AG04450 (cell line): ENCODE data around the gene COL13A1. TPM values are rescaled to one million over a fixed set of nuclear protein-coding genes. Genes with fewer than 3 reads are reported as not detected.

Experiments
- CTCF ChIA-PET: fragments of 300-600, 350-600 bp; formaldehyde crosslinking; extraction: SDS; loops from one replicate; lab custom pipeline; 2022; ENCODE audit warnings: antibody characterized with exemption, inconsistent platforms; lab: Charles Lee
- POLR2A ChIA-PET: fragments of 350-600 bp; formaldehyde crosslinking; extraction: SDS; loops from one replicate; lab custom pipeline; 2021; ENCODE audit warnings: antibody characterized with exemption, inconsistent platforms; lab: Yijun Ruan, JAX
- DNase-seq: peaks from one replicate; pipeline ENCODE4 v3.0.0-alpha.2; 2011; ENCODE audit warnings: low read depth, low spot score
- H3K27ac ChIP-seq: one replicate; pipeline ENCODE4 v1.5.1; 2012; ENCODE audit warnings: low read depth, low read length, control low read depth
- H3K27me3 ChIP-seq: one replicate; pipeline ENCODE4 v1.6.0; 2012; ENCODE audit warnings: low read length; ENCODE audit not compliant: control insufficient read depth, insufficient read depth
- H3K4me3 ChIP-seq: 2 replicates; pipeline ENCODE4 v1.5.1; 2011; ENCODE audit warnings: mild to moderate bottlenecking, low read depth, low read length, control low read depth
- H3K9me3 ChIP-seq: 2 replicates; pipeline ENCODE4 v1.5.1; 2012; ENCODE audit warnings: low read length; ENCODE audit not compliant: control insufficient read depth, insufficient read depth
- polyA plus RNA-seq: library from polyadenylated mRNA; depleted of rRNA; stranded (reverse); fragments of >200 nt; gene quantifications from 2 replicates; pipeline ENCODE4 v1.2.3, GENCODE V29; 2011
- TF ChIP-seq, protein P1 (sequence below): IDR thresholded peaks from 2 replicates; pipeline ENCODE4 v1.5.1; 2011; ENCODE audit warnings: low read depth, low read length, control low read depth, inconsistent platforms

The COL13A1 gene
- polyA plus RNA-seq, 1 experiment, result 13.1 TPM

DNA sequence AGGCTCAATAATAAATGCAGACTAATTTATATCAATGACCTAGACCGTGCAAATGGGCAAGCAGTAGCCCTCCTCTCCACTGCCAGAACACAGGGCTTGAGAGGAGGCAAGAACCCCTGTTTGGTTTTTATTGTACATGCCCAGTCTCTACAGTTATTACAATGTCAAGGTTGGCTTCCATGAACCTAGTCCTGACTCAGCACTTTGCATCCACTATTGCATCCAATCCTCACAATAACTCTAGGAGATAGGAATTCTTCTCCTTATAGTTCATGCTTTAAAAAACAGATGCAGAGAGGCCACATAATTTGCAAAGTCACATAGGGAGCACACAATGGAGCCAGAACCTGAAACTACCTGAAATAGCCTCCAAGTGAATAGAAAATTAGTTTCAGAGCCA is 7.0 kb upstream of the COL13A1 start:
- peaks cover 12% of the 10 kb centered on the region; the same call in 1 of the 2 replicates for H3K9me3 ChIP-seq
- ChIA-PET POLR2A (no interaction called here), CTCF (no interaction called here)
- TF ChIP-seq, protein P1, sequence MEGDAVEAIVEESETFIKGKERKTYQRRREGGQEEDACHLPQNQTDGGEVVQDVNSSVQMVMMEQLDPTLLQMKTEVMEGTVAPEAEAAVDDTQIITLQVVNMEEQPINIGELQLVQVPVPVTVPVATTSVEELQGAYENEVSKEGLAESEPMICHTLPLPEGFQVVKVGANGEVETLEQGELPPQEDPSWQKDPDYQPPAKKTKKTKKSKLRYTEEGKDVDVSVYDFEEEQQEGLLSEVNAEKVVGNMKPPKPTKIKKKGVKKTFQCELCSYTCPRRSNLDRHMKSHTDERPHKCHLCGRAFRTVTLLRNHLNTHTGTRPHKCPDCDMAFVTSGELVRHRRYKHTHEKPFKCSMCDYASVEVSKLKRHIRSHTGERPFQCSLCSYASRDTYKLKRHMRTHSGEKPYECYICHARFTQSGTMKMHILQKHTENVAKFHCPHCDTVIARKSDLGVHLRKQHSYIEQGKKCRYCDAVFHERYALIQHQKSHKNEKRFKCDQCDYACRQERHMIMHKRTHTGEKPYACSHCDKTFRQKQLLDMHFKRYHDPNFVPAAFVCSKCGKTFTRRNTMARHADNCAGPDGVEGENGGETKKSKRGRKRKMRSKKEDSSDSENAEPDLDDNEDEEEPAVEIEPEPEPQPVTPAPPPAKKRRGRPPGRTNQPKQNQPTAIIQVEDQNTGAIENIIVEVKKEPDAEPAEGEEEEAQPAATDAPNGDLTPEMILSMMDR, result no peak
- no peak for DNase-seq
- H3K27ac ChIP-seq, result no peak overlapping the region
- peaks cover 24% of the 10 kb centered on the region for H3K27me3 ChIP-seq
- H3K4me3 ChIP-seq, result no peak overlapping the region

DNA sequence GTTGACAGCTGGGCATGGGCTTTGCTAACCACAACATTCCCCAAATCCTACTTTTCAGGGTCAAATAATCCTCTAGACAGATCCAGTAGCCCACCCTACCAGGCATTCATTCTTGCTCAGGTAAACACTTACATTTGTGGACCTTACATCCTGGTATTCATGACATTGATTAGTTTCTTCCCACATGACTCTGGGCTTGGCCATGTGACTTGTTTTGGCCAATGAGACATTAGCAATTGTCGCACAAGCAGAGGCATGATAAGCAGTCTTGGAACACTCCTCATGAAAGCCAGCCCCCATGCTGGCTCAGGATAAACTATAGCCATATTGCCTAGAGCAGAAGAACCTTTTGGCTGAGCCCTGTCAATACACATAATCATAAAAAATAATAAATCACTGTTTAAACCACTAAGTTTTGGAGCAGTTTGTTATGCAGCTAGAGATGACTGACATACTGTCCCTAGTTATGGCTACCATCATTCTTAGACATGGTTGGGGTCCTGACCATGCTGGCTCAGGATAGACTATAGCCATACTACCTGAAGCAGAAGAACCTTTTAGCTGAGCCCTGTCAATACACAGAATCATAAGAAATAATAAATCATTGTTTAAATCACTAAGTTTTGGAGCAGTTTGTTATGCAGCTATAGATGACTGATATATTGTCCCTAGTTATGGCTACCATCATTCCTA is 6.3 kb upstream of the COL13A1 start:
- Histone ChIP-seq H3K27me3 (peaks cover 24% of the 10 kb centered on the region), H3K27ac (no peak overlapping the region), H3K4me3 (no peak overlapping the region), H3K9me3 (peaks cover 12% of the 10 kb centered on the region; the same call in 1 of the 2 replicates)
- ChIA-PET POLR2A (no interaction called here), CTCF (no interaction called here)
- TF ChIP-seq, protein P1, result no peak
- no peak for DNase-seq

DNA sequence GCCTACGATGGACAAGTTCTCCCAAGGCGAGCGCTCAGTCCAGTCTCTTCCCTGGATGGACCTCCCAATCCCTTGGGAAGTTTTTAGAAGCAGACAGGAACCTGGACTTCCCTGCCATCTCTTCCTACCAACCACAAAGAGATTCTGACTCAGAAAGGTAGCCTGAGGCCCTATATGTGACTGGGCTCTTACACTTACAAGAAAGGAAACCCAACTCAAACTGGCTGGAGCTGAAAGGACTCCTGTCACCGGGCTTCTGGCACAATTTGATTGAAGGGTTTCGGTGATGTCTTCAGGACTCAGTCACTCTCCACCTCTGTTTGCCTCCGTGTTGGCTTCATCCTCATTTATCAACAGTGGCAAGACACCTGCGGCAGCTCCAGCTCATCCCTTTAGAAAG is 3.7 kb upstream of the COL13A1 start:
- H3K27ac ChIP-seq, result peak overlapping the region; percentile 31
- no peak overlapping the region for H3K4me3 ChIP-seq
- ChIA-PET CTCF (interaction anchor here (4.1 kb wide), 1 partner anchor 10 kb away, joined by 79 read pairs; no protein-coding TSS in a partner anchor), POLR2A (no interaction called here)
- H3K9me3 ChIP-seq, result peaks cover 12% of the 10 kb centered on the region; the same call in 1 of the 2 replicates
- TF ChIP-seq, protein P1, result no peak
- peaks cover 18% of the 10 kb centered on the region for H3K27me3 ChIP-seq
- DNase-seq, result no peak

DNA sequence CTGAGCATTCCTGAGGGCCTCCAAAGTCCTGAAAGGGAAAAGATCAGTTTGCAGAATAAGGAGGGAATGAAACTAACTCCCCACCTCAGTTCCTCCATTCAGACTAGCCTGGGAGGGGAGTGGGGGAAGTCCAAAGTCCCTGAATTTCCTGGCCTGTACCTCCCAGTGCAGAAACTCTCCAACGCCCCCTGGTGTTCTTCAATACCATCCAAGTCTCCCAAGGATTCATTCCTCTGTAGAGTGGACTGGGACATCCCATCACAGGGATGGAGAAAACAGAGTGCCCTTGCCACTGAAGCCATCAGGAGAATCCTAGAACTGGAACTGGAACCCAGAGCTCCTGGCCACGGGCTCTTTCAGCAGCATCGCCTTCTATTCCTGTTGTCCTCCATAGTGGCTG is 1.6 kb upstream of the COL13A1 start:
- peaks cover 9% of the 10 kb centered on the region; the same call in 1 of the 2 replicates for H3K9me3 ChIP-seq
- TF ChIP-seq, protein P1, result peak; percentile 94
- H3K4me3 ChIP-seq, result no peak overlapping the region
- no peak overlapping the region for H3K27ac ChIP-seq
- CTCF ChIA-PET, result interaction anchor here (0.6 to 4.1 kb wide), 36 partner anchors 9 to 157 kb away, joined by 3 to 79 read pairs (median 4); no protein-coding TSS in a partner anchor
- peak; percentile 57 for DNase-seq
- H3K27me3 ChIP-seq, result peaks cover 14% of the 10 kb centered on the region
- POLR2A ChIA-PET, result interaction anchor here (0.6 to 0.7 kb wide), 2 partner anchors 65 to 66 kb away, joined by 3 to 4 read pairs; no protein-coding TSS in a partner anchor

DNA sequence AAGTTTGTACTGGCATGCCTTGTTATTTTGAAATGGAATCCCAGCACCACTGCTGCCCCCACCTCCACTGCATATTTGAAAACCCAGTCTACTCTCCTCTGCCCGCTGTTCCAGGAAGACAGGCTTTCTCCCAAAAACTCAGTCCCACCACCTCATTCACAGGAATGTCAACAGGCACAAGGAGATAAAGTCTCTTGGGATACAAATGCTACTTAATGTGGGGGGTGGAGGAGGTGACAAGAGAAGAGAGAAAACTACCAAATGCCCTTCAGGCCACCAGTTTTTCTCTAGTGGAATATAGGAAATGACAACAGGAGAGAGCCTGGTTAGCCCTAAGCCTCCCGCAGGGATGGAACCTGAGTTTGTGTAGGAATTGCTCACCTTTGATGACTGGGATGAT is 1.0 kb upstream of the COL13A1 start:
- peak overlapping the region; percentile 11 for H3K27ac ChIP-seq
- H3K27me3 ChIP-seq, result peaks cover 14% of the 10 kb centered on the region
- H3K9me3 ChIP-seq, result peaks cover 5% of the 10 kb centered on the region; the same call in 1 of the 2 replicates
- TF ChIP-seq, protein P1, result no peak
- ChIA-PET POLR2A (interaction anchor here (1.0 kb wide), 1 partner anchor 63 kb away, joined by 3 read pairs; no protein-coding TSS in a partner anchor), CTCF (interaction anchor here (0.7 to 4.1 kb wide), 28 partner anchors 10 to 158 kb away, joined by 3 to 79 read pairs (median 6); no protein-coding TSS in a partner anchor)
- no peak overlapping the region for H3K4me3 ChIP-seq
- no peak for DNase-seq
